Measurements from ENCODE around the gene HLA-A. TPM values are rescaled to one million over a fixed set of nuclear protein-coding genes. Genes with fewer than 3 reads are reported as not detected.

HLA-A gene
- total and polyA plus RNA-seq, 2 of the 13 experiments (the other 11 are each of a cell fraction or from before 2014, with no cell fraction given): 345 to 527 TPM

- TF ChIP-seq ZHX2 (IDR thresholded peaks at IDR 0.05; ENCODE audit: low read depth) (no peak), ZHX2 (CRISPR knock-in tag; IDR thresholded peaks at IDR 0.05; ENCODE audit: borderline replicate concordance) (peak; percentile 75; the same call in 1 of the 2 replicates), ATF7-NPFF (CRISPR knock-in tag; IDR thresholded peaks at IDR 0.05; ENCODE audit: low read depth) (0 out of 2 replicates have a peak, but pooled peaks have one; percentile 57), ZNF530 (CRISPR knock-in tag; IDR thresholded peaks at IDR 0.05; ENCODE audit: low read depth) (no peak), ZNF878 (CRISPR knock-in tag; IDR thresholded peaks at IDR 0.05) (peak; percentile 75; the same call in 1 of the 2 replicates), ZNF44 (CRISPR knock-in tag; IDR thresholded peaks at IDR 0.05) (no peak), CEBPZ (IDR thresholded peaks at IDR 0.05; ENCODE audit: low read length) (no peak), FOXK1 (CRISPR knock-in tag; IDR thresholded peaks at IDR 0.05; ENCODE audit: borderline replicate concordance, low read depth) (peak; percentile 14; the same call in 1 of the 2 replicates), ZNF33A (CRISPR knock-in tag; IDR thresholded peaks at IDR 0.05; ENCODE audit: borderline replicate concordance) (no peak), ARNTL (CRISPR knock-in tag; IDR thresholded peaks at IDR 0.05) (peak; percentile 38; the same call in 1 of the 2 replicates), PHB2 (IDR thresholded peaks at IDR 0.05; ENCODE audit: partially characterized antibody) (no peak), GLI4 (CRISPR knock-in tag; IDR thresholded peaks at IDR 0.05; ENCODE audit: borderline replicate concordance) (peak; percentile 51; the same call in 1 of the 2 replicates), HNRNPUL1 (IDR thresholded peaks at IDR 0.05; ENCODE audit: low read depth, low read length) (no peak), ARID5B (CRISPR knock-in tag; IDR thresholded peaks at IDR 0.05) (peak; percentile 54), ZNF552 (CRISPR knock-in tag; IDR thresholded peaks at IDR 0.05; ENCODE audit: borderline replicate concordance) (no peak)
Measured at GRCh38 chr6:29976588-29977424, 34.5 kb downstream of the HLA-A start (continued).

All from HepG2 (cell line).